ENCODE measurements around the gene ZNF460. TPM values are rescaled to one million over a fixed set of nuclear protein-coding genes. Genes with fewer than 3 reads are reported as not detected.

The ZNF460 gene
- total and polyA plus RNA-seq, 2 of the 8 experiments (the other 6 are each of a cell fraction or from before 2014, with no cell fraction given): 9.3 to 57.9 TPM

- no peak for TF ChIP-seq MAX (IDR thresholded peaks at IDR 0.05)
- no peak for TF ChIP-seq ZNF274 (IDR thresholded peaks at IDR 0.05; ENCODE audit: borderline replicate concordance, extremely low read depth, low read length)
- TF ChIP-seq SIRT6 (IDR thresholded peaks at IDR 0.05; ENCODE audit: low read length): no peak
Observed at GRCh38 chr19:57233207-57233606, 47.1 kb upstream of the ZNF460 start (continued).
